PC-9 (cell line): ENCODE measurements around the gene THBD. TPM values are rescaled to one million over a fixed set of nuclear protein-coding genes. Genes with fewer than 3 reads are reported as not detected.

ENCODE experiments used
- BruUV-seq: library from RNA; stranded (reverse); fragments of 400-500 nt; replicated peaks from 2 replicates; lab custom pipeline; 2021; lab: Mats Ljungman, UMichigan
- CTCF ChIA-PET: fragments of 300-600 bp; sonication (Branson Sonifier 250); formaldehyde crosslinking; loops from one replicate; lab custom pipeline; 2022; ENCODE audit warnings: antibody characterized with exemption; lab: Charles Lee
- POLR2A ChIA-PET: fragments of 300-600 bp; sonication (Branson Sonifier 250); formaldehyde crosslinking; loops from one replicate; lab custom pipeline; 2022; ENCODE audit warnings: antibody characterized with exemption; ENCODE audit not compliant: unreplicated experiment; lab: Charles Lee
- DNase-seq, 2 experiments: peaks; one replicate each; pipeline versions ENCODE4 v3.0.0 to v3.0.0-alpha.2; 2015 to 2022; ENCODE audit warnings: mixed read lengths in 1 of 2
- H2AFZ ChIP-seq: fragments of 200-600 bp; sonication (generic); 2 replicates; pipeline ENCODE4 v1.8.1; 2017; ENCODE audit warnings: antibody characterized with exemption
- H3F3A ChIP-seq: fragments of 200-600 bp; sonication (generic); 2 replicates; pipeline ENCODE4 v1.8.1; 2017; ENCODE audit warnings: antibody characterized with exemption, mild to moderate bottlenecking, low read depth; ENCODE audit not compliant: insufficient read depth
- H3K27ac ChIP-seq: fragments of 200-600 bp; sonication (generic); 2 replicates; pipeline ENCODE4 v1.6.1; 2016; ENCODE audit warnings: mixed run types
- H3K27me3 ChIP-seq: fragments of 200-600 bp; sonication (generic); 2 replicates; pipeline ENCODE4 v1.6.1; 2016; ENCODE audit warnings: low read depth, mixed run types; ENCODE audit not compliant: insufficient read depth
- H3K36me3 ChIP-seq: fragments of 200-600 bp; sonication (generic); 2 replicates; pipeline ENCODE4 v1.6.1; 2016; ENCODE audit warnings: low read depth, mixed run types
- H3K4me1 ChIP-seq: fragments of 200-600 bp; sonication (generic); replicated peaks from 2 replicates; pipeline ENCODE4 v1.6.1; 2016; ENCODE audit warnings: mixed run types; ENCODE audit not compliant: insufficient read depth
- H3K4me2 ChIP-seq: fragments of 200-600 bp; sonication (generic); 2 replicates; pipeline ENCODE4 v1.6.1; 2017; ENCODE audit warnings: mixed run types
- H3K4me3 ChIP-seq: fragments of 200-600 bp; sonication (generic); 2 replicates; pipeline ENCODE4 v1.6.1; 2016; ENCODE audit warnings: mixed run types
- H3K79me2 ChIP-seq: fragments of 200-600 bp; sonication (generic); 2 replicates; pipeline ENCODE4 v1.6.1; 2017; ENCODE audit warnings: low read depth, mixed run types
- H3K9me2 ChIP-seq: fragments of 200-600 bp; sonication (generic); 2 replicates; pipeline ENCODE4 v1.8.1; 2017; ENCODE audit warnings: mild to moderate bottlenecking; ENCODE audit not compliant: insufficient read depth
- H3K9me3 ChIP-seq: fragments of 200-600 bp; sonication (generic); 2 replicates; pipeline ENCODE4 v1.8.1; 2016; ENCODE audit warnings: low read depth; ENCODE audit not compliant: insufficient read depth
- H4K20me1 ChIP-seq: fragments of 200-600 bp; sonication (generic); 2 replicates; pipeline ENCODE4 v1.8.1; 2017; ENCODE audit not compliant: insufficient read depth
- CTCF ChIP-seq: fragments of 200-600 bp; sonication (generic); conservative IDR thresholded peaks from 2 replicates; pipeline ENCODE4 v1.6.1; 2017; ENCODE audit warnings: mixed run types, antibody characterized with exemption, mild to moderate bottlenecking, moderate library complexity
- EZH2 ChIP-seq: fragments of 200-600 bp; sonication (generic); IDR thresholded peaks from 2 replicates; pipeline ENCODE4 v1.8.0; 2017; ENCODE audit warnings: antibody characterized with exemption, low read depth
- intact Hi-C: fragments of 100-400 bp; cut with micrococcal nuclease; formaldehyde crosslinking; loops from one replicate; pipeline ENCODE4 v1.10.0; 2022; ENCODE audit not compliant: unreplicated experiment
- total RNA-seq: library from RNA; stranded (reverse); gene quantifications from 2 replicates; pipeline ENCODE4 v1.2.3, GENCODE V29; 2021

The THBD gene
- total RNA-seq, 1 experiment from 2014 or later, result 1.7 TPM

GRCh38 chr20:23090878-23091277 is 41.4 kb upstream of the THBD start:
- no peak overlapping the region for H3K27ac ChIP-seq
- 0 out of 2 replicates have a peak, but pooled peaks cover 4% of the 10 kb centered on the region for H3K27me3 ChIP-seq
- H3K4me3 ChIP-seq, result no peak overlapping the region
- no peak for DNase-seq
- no peaks in the 10 kb centered on the region for H3K79me2 ChIP-seq
- H3K4me2 ChIP-seq, result no peak overlapping the region
- BruUV-seq, result no TSS peak
- H3K36me3 ChIP-seq, result no peaks in the 10 kb centered on the region
- ChIA-PET CTCF (no interaction called here), POLR2A (no interaction called here)
- no peaks in the 10 kb centered on the region for H4K20me1 ChIP-seq
- H3K9me2 ChIP-seq, result no peaks in the 10 kb centered on the region
- no peak overlapping the region for H2AFZ ChIP-seq
- intact Hi-C loops, result no loop called here
- no peaks in the 10 kb centered on the region for H3F3A ChIP-seq
- TF ChIP-seq EZH2, result no peak
- no peak for TF ChIP-seq CTCF
- H3K9me3 ChIP-seq, result no peaks in the 10 kb centered on the region
- peaks cover 24% of the 10 kb centered on the region for H3K4me1 ChIP-seq

GRCh38 chr20:23090147-23090546 is 40.7 kb upstream of the THBD start:
- Histone ChIP-seq H3K79me2 (no peaks in the 10 kb centered on the region), H3K4me2 (no peak overlapping the region), H3K9me3 (no peaks in the 10 kb centered on the region), H3K27me3 (0 out of 2 replicates have a peak, but pooled peaks cover 4% of the 10 kb centered on the region), H3K36me3 (no peaks in the 10 kb centered on the region), H3F3A (no peaks in the 10 kb centered on the region), H3K4me1 (peaks cover 20% of the 10 kb centered on the region), H3K4me3 (no peak overlapping the region), H3K9me2 (no peaks in the 10 kb centered on the region), H3K27ac (no peak overlapping the region), H2AFZ (no peak overlapping the region), H4K20me1 (no peaks in the 10 kb centered on the region)
- no TSS peak for BruUV-seq
- TF ChIP-seq CTCF, result no peak
- CTCF ChIA-PET, result no interaction called here
- intact Hi-C loops, result no loop called here
- no peak for DNase-seq
- POLR2A ChIA-PET, result no interaction called here

GRCh38 chr20:23088866-23089265 is 39.4 kb upstream of the THBD start:
- H3K27me3 ChIP-seq, result 0 out of 2 replicates have a peak, but pooled peaks cover 4% of the 10 kb centered on the region
- H3K4me1 ChIP-seq, result peaks cover 13% of the 10 kb centered on the region
- no TSS peak for BruUV-seq
- H4K20me1 ChIP-seq, result no peaks in the 10 kb centered on the region
- H3K9me2 ChIP-seq, result no peaks in the 10 kb centered on the region
- H3K4me3 ChIP-seq, result no peak overlapping the region
- H2AFZ ChIP-seq, result no peak overlapping the region
- no peaks in the 10 kb centered on the region for H3K36me3 ChIP-seq
- CTCF ChIA-PET, result no interaction called here
- H3K79me2 ChIP-seq, result no peaks in the 10 kb centered on the region
- no peak overlapping the region for H3K27ac ChIP-seq
- intact Hi-C loops, result no loop called here
- H3K4me2 ChIP-seq, result no peak overlapping the region
- POLR2A ChIA-PET, result no interaction called here
- H3K9me3 ChIP-seq, result no peaks in the 10 kb centered on the region
- no peak for TF ChIP-seq CTCF
- TF ChIP-seq EZH2, result no peak
- DNase-seq, result no peak
- no peaks in the 10 kb centered on the region for H3F3A ChIP-seq
